Coronary artery (tissue), 2 donors: ENCODE results near the gene MEGF11.

Experiments used
- DNase-seq: peaks from one replicate; pipeline ENCODE4 v3.0.0-alpha.2; 2017; ENCODE audit warnings: low spot score
- H3K27ac ChIP-seq, 2 donors: fragments of 200-600 bp; sonication (generic); one replicate each; pipeline ENCODE4 v1.5.1; 2016 to 2019
- H3K4me3 ChIP-seq: fragments of 200-600 bp; sonication (generic); 2 replicates; pipeline ENCODE4 v1.5.1; 2016; ENCODE audit warnings: mild to moderate bottlenecking, moderate library complexity
- CTCF ChIP-seq: fragments of 200-600 bp; sonication (generic); IDR thresholded peaks from one replicate; pipeline ENCODE4 v1.5.1; 2019; ENCODE audit warnings: antibody characterized with exemption

The MEGF11 gene

GRCh38 chr15:66019826-66020398 lies 233.6 kb downstream of the MEGF11 start:
- TF ChIP-seq CTCF: no peak
- H3K27ac ChIP-seq: no peak overlapping the region
- DNase-seq: no peak
- no peak overlapping the region for H3K4me3 ChIP-seq

- DNase-seq: no peak
- Histone ChIP-seq H3K27ac (no peak overlapping the region), H3K4me3 (no peak overlapping the region)
- TF ChIP-seq CTCF: no peak
These were observed 234.2 kb downstream of the MEGF11 start for GRCh38 chr15:66019368-66019767.

GRCh38 chr15:66018488-66018797 lies 235.1 kb downstream of the MEGF11 start:
- no peak for TF ChIP-seq CTCF
- DNase-seq: no peak
- Histone ChIP-seq H3K4me3 (no peak overlapping the region), H3K27ac (no peak overlapping the region)

- no peak for TF ChIP-seq CTCF
- no peak overlapping the region for H3K27ac ChIP-seq
- no peak overlapping the region for H3K4me3 ChIP-seq
- no peak for DNase-seq
These were observed 235.6 kb downstream of the MEGF11 start for GRCh38 chr15:66017792-66018487.

- no peak for TF ChIP-seq CTCF
- Histone ChIP-seq H3K27ac (no peak overlapping the region), H3K4me3 (no peak overlapping the region)
- DNase-seq: no peak
These were observed 236.6 kb downstream of the MEGF11 start for GRCh38 chr15:66017000-66017399.

GRCh38 chr15:66016199-66016598 lies 237.4 kb downstream of the MEGF11 start:
- no peak for DNase-seq
- Histone ChIP-seq H3K27ac (no peak overlapping the region), H3K4me3 (no peak overlapping the region)
- no peak for TF ChIP-seq CTCF

GRCh38 chr15:66014635-66015182 lies 238.8 kb downstream of the MEGF11 start:
- Histone ChIP-seq H3K27ac (no peak overlapping the region), H3K4me3 (no peak overlapping the region)
- no peak for DNase-seq
- TF ChIP-seq CTCF: no peak
